Osteoblast (primary cell): Measurements from ENCODE around the gene DYNC2H1. TPM values are rescaled to one million over a fixed set of nuclear protein-coding genes. Genes with fewer than 3 reads are reported as not detected.
"Not testable (repeated sequence)": the region's sequence is repeated elsewhere in the genome, so short reads cannot be mapped to it uniquely, and the experiment has no call there.

Experiments used
- DNase-seq: peaks from one replicate; pipeline ENCODE4 v3.0.0; 2011; ENCODE audit warnings: low spot score, mixed read lengths; ENCODE audit not compliant: insufficient read length; ENCODE audit errors: missing footprints
- H2AFZ ChIP-seq: 2 replicates; pipeline ENCODE4 v1.6.0; 2011; ENCODE audit warnings: mild to moderate bottlenecking, low read length
- H3K27ac ChIP-seq: 2 replicates; pipeline ENCODE4 v1.5.1; 2011; ENCODE audit warnings: mild to moderate bottlenecking, low read depth, low read length, moderate library complexity
- H3K27me3 ChIP-seq: 2 replicates; pipeline ENCODE4 v1.6.0; 2012; ENCODE audit warnings: mild to moderate bottlenecking, control low read depth, inconsistent platforms, low read length, moderate library complexity; ENCODE audit not compliant: insufficient read depth
- H3K36me3 ChIP-seq: 2 replicates; pipeline ENCODE4 v1.5.1; 2011; ENCODE audit warnings: mild to moderate bottlenecking, low read length, control low read depth, moderate library complexity; ENCODE audit not compliant: insufficient read depth
- H3K4me1 ChIP-seq: 2 replicates; pipeline ENCODE4 v1.5.1; 2011; ENCODE audit warnings: mild to moderate bottlenecking, low read length, control low read depth, moderate library complexity; ENCODE audit not compliant: insufficient read depth
- H3K4me2 ChIP-seq: 2 replicates; pipeline ENCODE4 v1.6.0; 2011; ENCODE audit warnings: mild to moderate bottlenecking, low read length; ENCODE audit not compliant: insufficient read depth
- H3K4me3 ChIP-seq: fragments of 200-600 bp; sonication (generic); 3 replicates; pipeline ENCODE4 v1.5.1; 2012; ENCODE audit warnings: mild to moderate bottlenecking, low read length, inconsistent platforms; ENCODE audit not compliant: insufficient read depth
- H3K79me2 ChIP-seq: 2 replicates; pipeline ENCODE4 v1.6.0; 2012; ENCODE audit warnings: mild to moderate bottlenecking, low read length, control low read depth, inconsistent platforms; ENCODE audit not compliant: insufficient read depth
- H3K9me3 ChIP-seq: 2 replicates; pipeline ENCODE4 v1.5.1; 2011; ENCODE audit warnings: low read depth, low read length, control low read depth
- H4K20me1 ChIP-seq: 2 replicates; pipeline ENCODE4 v1.6.0; 2012; ENCODE audit warnings: mild to moderate bottlenecking, low read length, control low read depth; ENCODE audit not compliant: insufficient read depth
- CTCF ChIP-seq: IDR thresholded peaks from 2 replicates; pipeline ENCODE4 v1.5.1; 2011; ENCODE audit warnings: mild to moderate bottlenecking, low read depth, low read length, moderate library complexity; ENCODE audit errors: extremely low read depth
- total RNA-seq: library from RNA; depleted of rRNA; stranded (reverse); fragments of >200 nt; gene quantifications from 2 replicates; pipeline ENCODE4 v1.2.3, GENCODE V29; 2012

The DYNC2H1 gene
- total RNA-seq, 1 donor = 82.2 TPM

- DNase-seq = no peak
- Histone ChIP-seq H4K20me1 (no peaks in the 10 kb centered on the region), H2AFZ (no peak overlapping the region), H3K4me2 (no peak overlapping the region), H3K4me1 (no peaks in the 10 kb centered on the region), H3K27me3 (no peaks in the 10 kb centered on the region), H3K27ac (no peak overlapping the region), H3K9me3 (no peaks in the 10 kb centered on the region), H3K36me3 (peaks cover 6% of the 10 kb centered on the region), H3K79me2 (no peaks in the 10 kb centered on the region), H3K4me3 (no peak overlapping the region)
- no peak for TF ChIP-seq CTCF
These were observed 263.7 kb downstream of the DYNC2H1 start for GRCh38 chr11:103372906-103373305.

- H3K4me3 ChIP-seq, H3K4me2 ChIP-seq, H3K36me3 ChIP-seq, H3K27me3 ChIP-seq, DNase-seq, H3K4me1 ChIP-seq, H2AFZ ChIP-seq, H4K20me1 ChIP-seq, H3K27ac ChIP-seq, H3K9me3 ChIP-seq, H3K79me2 ChIP-seq: not testable (repeated sequence)
These were observed 265.0 kb downstream of the DYNC2H1 start for GRCh38 chr11:103374227-103374626.

- TF ChIP-seq CTCF = no peak
- DNase-seq = no peak
- Histone ChIP-seq H3K27ac (no peak overlapping the region), H3K27me3 (no peaks in the 10 kb centered on the region), H3K4me2 (no peak overlapping the region), H3K79me2 (no peaks in the 10 kb centered on the region), H2AFZ (no peak overlapping the region), H3K4me1 (no peaks in the 10 kb centered on the region), H3K4me3 (no peak overlapping the region), H3K36me3 (peaks cover 6% of the 10 kb centered on the region), H3K9me3 (no peaks in the 10 kb centered on the region), H4K20me1 (no peaks in the 10 kb centered on the region)
These were observed 269.7 kb downstream of the DYNC2H1 start for GRCh38 chr11:103378931-103379330.

GRCh38 chr11:103380031-103380430 is 270.8 kb downstream of the DYNC2H1 start:
- TF ChIP-seq CTCF = no peak
- Histone ChIP-seq H3K79me2 (no peaks in the 10 kb centered on the region), H3K27ac (no peak overlapping the region), H3K9me3 (no peaks in the 10 kb centered on the region), H3K4me2 (no peak overlapping the region), H3K36me3 (peaks cover 1% of the 10 kb centered on the region), H2AFZ (no peak overlapping the region), H4K20me1 (no peaks in the 10 kb centered on the region), H3K27me3 (no peaks in the 10 kb centered on the region), H3K4me1 (peaks cover 5% of the 10 kb centered on the region), H3K4me3 (no peak overlapping the region)
- DNase-seq = no peak
